C4-2B (cell line): Measurements from ENCODE around the gene GRIK2.

Experiments
- H3K27ac ChIP-seq: fragments of 450-650 bp; 2 replicates; pipeline ENCODE4 v1.5.1; 2017
- ZFX ChIP-seq: fragments of 450-650 bp; IDR thresholded peaks from 2 replicates; pipeline ENCODE4 v1.6.1; 2017
- TF ChIP-seq, protein P1 (sequence below): fragments of 450-650 bp; conservative IDR thresholded peaks from 2 replicates; pipeline ENCODE4 v1.5.1; 2017; ENCODE audit warnings: mild to moderate bottlenecking

GRIK2 gene

GRCh38 chr6:101956961-101957360, 563.5 kb downstream of the GRIK2 start:
- TF ChIP-seq, protein P1, sequence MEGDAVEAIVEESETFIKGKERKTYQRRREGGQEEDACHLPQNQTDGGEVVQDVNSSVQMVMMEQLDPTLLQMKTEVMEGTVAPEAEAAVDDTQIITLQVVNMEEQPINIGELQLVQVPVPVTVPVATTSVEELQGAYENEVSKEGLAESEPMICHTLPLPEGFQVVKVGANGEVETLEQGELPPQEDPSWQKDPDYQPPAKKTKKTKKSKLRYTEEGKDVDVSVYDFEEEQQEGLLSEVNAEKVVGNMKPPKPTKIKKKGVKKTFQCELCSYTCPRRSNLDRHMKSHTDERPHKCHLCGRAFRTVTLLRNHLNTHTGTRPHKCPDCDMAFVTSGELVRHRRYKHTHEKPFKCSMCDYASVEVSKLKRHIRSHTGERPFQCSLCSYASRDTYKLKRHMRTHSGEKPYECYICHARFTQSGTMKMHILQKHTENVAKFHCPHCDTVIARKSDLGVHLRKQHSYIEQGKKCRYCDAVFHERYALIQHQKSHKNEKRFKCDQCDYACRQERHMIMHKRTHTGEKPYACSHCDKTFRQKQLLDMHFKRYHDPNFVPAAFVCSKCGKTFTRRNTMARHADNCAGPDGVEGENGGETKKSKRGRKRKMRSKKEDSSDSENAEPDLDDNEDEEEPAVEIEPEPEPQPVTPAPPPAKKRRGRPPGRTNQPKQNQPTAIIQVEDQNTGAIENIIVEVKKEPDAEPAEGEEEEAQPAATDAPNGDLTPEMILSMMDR, result no peak
- TF ChIP-seq ZFX, result no peak
- H3K27ac ChIP-seq, result no peak overlapping the region

DNA sequence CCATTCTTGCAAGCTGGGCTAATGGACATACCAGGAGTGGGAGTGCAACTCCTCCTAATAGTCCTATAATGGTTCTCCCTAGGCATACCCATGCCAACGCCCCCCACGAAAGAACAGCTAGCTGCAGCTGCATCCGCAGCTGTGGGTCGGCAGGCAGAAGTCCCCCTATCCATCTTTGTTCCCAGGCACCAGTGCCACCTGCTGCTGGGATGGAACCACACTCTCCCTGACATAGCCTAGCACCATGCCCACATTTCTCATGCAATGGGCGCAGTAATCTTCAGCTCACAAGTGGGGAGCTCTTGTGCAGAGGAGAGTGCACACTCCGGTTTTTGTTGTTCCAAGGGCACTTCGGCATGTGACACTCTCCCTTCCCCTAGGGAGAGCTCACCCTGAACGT, 567.8 kb downstream of the GRIK2 start:
- TF ChIP-seq ZFX, result no peak
- TF ChIP-seq, protein P1, result no peak

DNA sequence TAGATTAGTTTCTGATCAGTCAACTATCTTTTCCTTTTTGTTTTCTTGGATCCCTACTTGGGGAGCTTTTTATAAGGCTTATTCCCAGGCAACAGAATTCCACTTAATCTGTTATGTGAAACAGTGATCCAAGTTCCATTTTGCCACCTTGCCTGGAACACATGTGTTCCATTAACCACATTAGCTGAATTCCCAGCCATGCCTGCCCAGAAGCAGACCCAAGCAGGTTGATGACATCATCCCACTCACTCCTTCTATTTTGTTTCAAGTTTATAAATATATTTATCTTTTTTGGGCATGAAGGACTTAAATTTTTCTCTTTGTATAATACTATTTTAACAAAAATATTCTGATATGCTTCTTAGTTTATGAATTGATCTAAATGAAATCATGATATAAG, 587.4 kb downstream of the GRIK2 start:
- H3K27ac ChIP-seq, result no peak overlapping the region
- TF ChIP-seq, protein P1, result no peak
- no peak for TF ChIP-seq ZFX

More for the DNA sequence above, 567.8 kb downstream of the GRIK2 start:
- no peak overlapping the region for H3K27ac ChIP-seq

- TF ChIP-seq, protein P1, result no peak
- TF ChIP-seq ZFX, result no peak
- no peak overlapping the region for H3K27ac ChIP-seq
Measured at GRCh38 chr6:101986476-101986875, 593.0 kb downstream of the GRIK2 start.

GRCh38 chr6:101992286-101992685, 598.8 kb downstream of the GRIK2 start:
- H3K27ac ChIP-seq, result no peak overlapping the region
- no peak for TF ChIP-seq ZFX
- TF ChIP-seq, protein P1, result no peak

DNA sequence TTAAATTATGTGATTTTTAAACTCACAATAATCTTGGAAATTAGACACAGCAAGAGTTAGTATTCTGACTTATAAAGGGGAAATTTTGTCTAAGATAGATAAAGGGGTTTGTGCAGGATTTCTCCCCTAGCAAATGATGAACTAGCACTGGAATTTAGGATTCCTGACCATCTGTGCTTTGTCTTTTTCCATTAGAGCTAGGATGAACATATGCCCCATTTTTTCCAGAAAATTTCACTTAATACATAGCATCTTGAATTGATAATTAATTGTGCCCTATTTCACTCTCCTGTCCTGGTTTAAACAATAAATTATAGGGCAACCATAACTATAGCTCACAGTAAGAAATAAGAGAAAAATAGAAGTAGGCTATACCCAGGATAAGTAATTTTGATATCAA, 601.0 kb downstream of the GRIK2 start:
- TF ChIP-seq, protein P1, result no peak
- no peak for TF ChIP-seq ZFX
- no peak overlapping the region for H3K27ac ChIP-seq

- TF ChIP-seq, protein P1, result no peak
- no peak for TF ChIP-seq ZFX
- H3K27ac ChIP-seq, result no peak overlapping the region; the same call in 1 of the 2 replicates
Measured at GRCh38 chr6:102015431-102015830, 621.9 kb downstream of the GRIK2 start.
